AG04449 (cell line): Measurements from ENCODE around the gene ADIPOQ.
"Not testable (repeated sequence)": the region's sequence is repeated elsewhere in the genome, so short reads cannot be mapped to it uniquely, and the experiment has no call there.

Source experiments
- CTCF ChIA-PET: fragments of 350-600 bp; formaldehyde crosslinking; extraction: SDS; loops from one replicate; lab custom pipeline; 2021; ENCODE audit warnings: antibody characterized with exemption; lab: Yijun Ruan, JAX
- POLR2A ChIA-PET: fragments of 400-600, 350-600 bp; formaldehyde crosslinking; extraction: SDS; loops from one replicate; lab custom pipeline; 2020; ENCODE audit warnings: antibody characterized with exemption, inconsistent platforms; lab: Yijun Ruan, JAX
- DNase-seq: peaks from one replicate; pipeline ENCODE4 v3.0.0-alpha.2; 2010; ENCODE audit warnings: low read depth, low spot score
- H3K4me3 ChIP-seq: 2 replicates; pipeline ENCODE4 v1.5.1; 2011; ENCODE audit warnings: low read depth, mild to moderate bottlenecking, control low read depth, low read length
- CTCF ChIP-seq: IDR thresholded peaks from one replicate; pipeline ENCODE4 v1.5.1; 2011; ENCODE audit warnings: mild to moderate bottlenecking, moderate library complexity, low read length, control low read depth, inconsistent platforms; ENCODE audit not compliant: insufficient read depth; ENCODE audit errors: missing control alignments

The ADIPOQ gene

GRCh38 chr3:186807231-186807630 lies 35.3 kb upstream of the ADIPOQ start:
- no peak for TF ChIP-seq CTCF
- peak overlapping the region; percentile 89 for H3K4me3 ChIP-seq
- CTCF ChIA-PET, result interaction anchor here (1.4 to 5.8 kb wide), 4 partner anchors 11 to 361 kb away, joined by 6 to 31 read pairs (median 12); partner anchors contain the start of gene AHSG
- no peak for DNase-seq
- POLR2A ChIA-PET, result interaction anchor here (0.5 to 1.1 kb wide), 2 partner anchors 23 to 218 kb away, joined by 3 to 4 read pairs; no protein-coding TSS in a partner anchor

GRCh38 chr3:186810336-186810996 lies 32.0 kb upstream of the ADIPOQ start:
- ChIA-PET POLR2A (no interaction called here), CTCF (interaction anchor here (3.1 kb wide), 1 partner anchor 11 kb away, joined by 16 read pairs; no protein-coding TSS in a partner anchor)
- no peak overlapping the region for H3K4me3 ChIP-seq
- no peak for DNase-seq
- TF ChIP-seq CTCF, result no peak

GRCh38 chr3:186811313-186811712 lies 31.2 kb upstream of the ADIPOQ start:
- POLR2A ChIA-PET, H3K4me3 ChIP-seq, CTCF ChIA-PET, DNase-seq: not testable (repeated sequence)

GRCh38 chr3:186814100-186814499 lies 28.4 kb upstream of the ADIPOQ start:
- no peak overlapping the region for H3K4me3 ChIP-seq
- DNase-seq, result no peak
- CTCF ChIA-PET, result interaction anchor here (1.5 kb wide), 1 partner anchor 197 kb away, joined by 5 read pairs; no protein-coding TSS in a partner anchor
- POLR2A ChIA-PET, result no interaction called here
- no peak for TF ChIP-seq CTCF

- no peak overlapping the region for H3K4me3 ChIP-seq
- DNase-seq, result no peak
- ChIA-PET POLR2A (no interaction called here), CTCF (no interaction called here)
- TF ChIP-seq CTCF, result no peak
Measured at GRCh38 chr3:186815435-186815834, 27.1 kb upstream of the ADIPOQ start.

GRCh38 chr3:186818516-186818915 lies 24.0 kb upstream of the ADIPOQ start:
- TF ChIP-seq CTCF, result no peak
- ChIA-PET POLR2A (interaction anchor here (4.2 kb wide), 1 partner anchor 34 kb away, joined by 20 read pairs; the partner anchor contains the start of gene EIF4A2), CTCF (interaction anchor here (0.7 to 6.7 kb wide), 5 partner anchors 10 to 537 kb away, joined by 3 to 140 read pairs (median 4); partner anchors contain the start of genes AHSG and RFC4)
- H3K4me3 ChIP-seq, result no peak overlapping the region
- no peak for DNase-seq

- DNase-seq, result no peak
- POLR2A ChIA-PET, result interaction anchor here (4.2 kb wide), 1 partner anchor 35 kb away, joined by 20 read pairs; the partner anchor contains the start of gene EIF4A2
- no peak for TF ChIP-seq CTCF
- no peak overlapping the region for H3K4me3 ChIP-seq
- CTCF ChIA-PET, result interaction anchor here (0.6 to 6.7 kb wide), 6 partner anchors 10 to 538 kb away, joined by 3 to 140 read pairs (median 4); partner anchors contain the start of genes AHSG and RFC4
Measured at GRCh38 chr3:186818956-186819355, 23.6 kb upstream of the ADIPOQ start.
